A549 (cell line): ENCODE data around the gene PEPD. TPM values are rescaled to one million over a fixed set of nuclear protein-coding genes. Genes with fewer than 3 reads are reported as not detected.

Experiments used
- ATAC-seq, 2 experiments: fragments of 200-7000 bp in 1 of 2; fragments of >200 bp in 1 of 2; cut with Nextera tagmentation in 1 of 2; cut with Tn5 transposase in 1 of 2; 3 replicates each; pipeline versions ENCODE4 v1.8.0 to v1.9.1; 2018 to 2020; ENCODE audit warnings: mild to moderate bottlenecking in 1 of 2, moderate library complexity in 1 of 2
- CTCF ChIA-PET: fragments of 300-600 bp; sonication (Branson Sonifier 250); formaldehyde crosslinking; extraction: SDS; loops from one replicate; lab custom pipeline; 2021; ENCODE audit warnings: antibody characterized with exemption, inconsistent platforms; lab: Yijun Ruan, JAX
- POLR2A ChIA-PET: fragments of 350-600 bp; formaldehyde crosslinking; extraction: SDS; loops from one replicate; lab custom pipeline; 2021; ENCODE audit warnings: antibody characterized with exemption, inconsistent platforms; lab: Yijun Ruan, JAX
- DNase-seq, 2 experiments: peaks; one replicate each; pipeline versions ENCODE4 v3.0.0 to v3.0.0-alpha.2; 2011 to 2016; ENCODE audit warnings: low read depth in 1 of 2, low spot score in 1 of 2
- FAIRE-seq: peaks from 2 replicates; lab custom pipeline; 2011; peaks lifted over from hg19 to GRCh38; lab: Jason Lieb, UNC
- H3K27ac ChIP-seq, 2 experiments: fragments of >200 bp; sonication (Bioruptor Twin); formaldehyde crosslinking; 3 replicates each; pipeline ENCODE4 v1.5.1; 2016 to 2017
- H3K4me1 ChIP-seq: fragments of >200 bp; sonication (Bioruptor Twin); formaldehyde crosslinking; 3 replicates; pipeline ENCODE4 v1.6.1; 2016
- H3K4me2 ChIP-seq: fragments of >200 bp; sonication (Bioruptor Twin); formaldehyde crosslinking; 3 replicates; pipeline ENCODE4 v1.6.1; 2016
- H3K4me3 ChIP-seq: fragments of >200 bp; sonication (Bioruptor Twin); formaldehyde crosslinking; 3 replicates; pipeline ENCODE4 v1.5.1; 2016
- H3K9me3 ChIP-seq: fragments of >200 bp; sonication (Bioruptor Twin); formaldehyde crosslinking; 3 replicates; pipeline ENCODE4 v1.6.1; 2016
- BCL3 ChIP-seq: fragments of >200 bp; sonication (Bioruptor Twin); formaldehyde crosslinking; IDR thresholded peaks from 3 replicates; pipeline ENCODE4 v1.6.1; 2016
- CBX2 ChIP-seq: fragments of 200-600 bp; sonication (generic); IDR thresholded peaks from 2 replicates; pipeline ENCODE4 v1.6.1; 2016; ENCODE audit warnings: low read depth, mild to moderate bottlenecking, borderline replicate concordance
- CHD2 ChIP-seq: fragments of 150-350 bp; IDR thresholded peaks from 2 replicates; pipeline ENCODE4 v1.6.1; 2014; ENCODE audit warnings: low read length; ENCODE audit not compliant: partially characterized antibody
- E2F6 ChIP-seq: IDR thresholded peaks from 2 replicates; pipeline ENCODE4 v1.6.1; 2012; ENCODE audit warnings: low read depth, borderline replicate concordance
- ELK1 ChIP-seq: fragments of 150-350 bp; IDR thresholded peaks from 2 replicates; pipeline ENCODE4 v1.6.1; 2014; ENCODE audit warnings: low read depth, mild to moderate bottlenecking, low read length
- EP300 ChIP-seq, 2 experiments: fragments of >200 bp; sonication (Bioruptor Twin); formaldehyde crosslinking; IDR thresholded peaks; 2 replicates in 1 of 2; 3 replicates in 1 of 2; pipeline ENCODE4 v1.6.1; 2016 to 2017
- FOSL2 ChIP-seq, 2 experiments: fragments of 450-650 bp in 1 of 2; fragments of >200 bp in 1 of 2; sonication (Bioruptor Twin) in 1 of 2; formaldehyde crosslinking; IDR thresholded peaks; 2 replicates each; pipeline versions ENCODE4 v1.5.0 to v1.6.1; 2016 to 2020; ENCODE audit warnings: mild to moderate bottlenecking in 1 of 2, moderate library complexity in 1 of 2
- HDAC2 ChIP-seq: fragments of 200-600 bp; sonication (generic); IDR thresholded peaks from 2 replicates; pipeline ENCODE4 v1.6.1; 2016
- HMGXB4 ChIP-seq: fragments of 250-450 bp; sonication (Bioruptor Pico); IDR thresholded peaks from 2 replicates; pipeline ENCODE4 v1.5.0; 2021; ENCODE audit warnings: mild to moderate bottlenecking, moderate library complexity, borderline replicate concordance
- HOXA7 ChIP-seq: fragments of 250-450 bp; sonication (Bioruptor Pico); IDR thresholded peaks from 2 replicates; pipeline ENCODE4 v1.5.0; 2020; ENCODE audit warnings: mild to moderate bottlenecking, moderate library complexity
- KDM1A ChIP-seq: fragments of 200-600 bp; sonication (generic); IDR thresholded peaks from 2 replicates; pipeline ENCODE4 v1.6.1; 2016; ENCODE audit warnings: low read depth, mild to moderate bottlenecking
- KDM5A ChIP-seq: fragments of 200-600 bp; sonication (generic); IDR thresholded peaks from 2 replicates; pipeline ENCODE4 v1.6.1; 2016; ENCODE audit warnings: antibody characterized with exemption, mild to moderate bottlenecking
- MYC ChIP-seq: IDR thresholded peaks from 2 replicates; pipeline ENCODE4 v1.6.1; 2012; ENCODE audit warnings: mild to moderate bottlenecking, inconsistent platforms, low read length, improper control_type of control experiment, borderline replicate concordance
- NPAS2 ChIP-seq: fragments of 250-450 bp; sonication (Bioruptor Pico); IDR thresholded peaks from 2 replicates; pipeline ENCODE4 v1.8.0; 2022; ENCODE audit warnings: mild to moderate bottlenecking, moderate library complexity, borderline replicate concordance
- PHF8 ChIP-seq: fragments of 200-600 bp; sonication (generic); IDR thresholded peaks from 2 replicates; pipeline ENCODE4 v1.6.1; 2016; ENCODE audit warnings: low read depth, mild to moderate bottlenecking, antibody characterized with exemption, moderate library complexity, borderline replicate concordance
- RAD21 ChIP-seq, 2 experiments: fragments of >200 bp in 1 of 2; sonication (Bioruptor Twin) in 1 of 2; formaldehyde crosslinking in 1 of 2; IDR thresholded peaks in 1 of 2; conservative IDR thresholded peaks in 1 of 2; 2 replicates in 1 of 2; 3 replicates in 1 of 2; pipeline ENCODE4 v1.6.1; 2012 to 2018; ENCODE audit warnings: inconsistent platforms in 1 of 2
- RCOR1 ChIP-seq: fragments of 150-350 bp; IDR thresholded peaks from 2 replicates; pipeline ENCODE4 v1.6.1; 2014; ENCODE audit warnings: antibody characterized with exemption, low read length, low read depth
- RFX5 ChIP-seq: fragments of 450-650 bp; IDR thresholded peaks from 2 replicates; pipeline ENCODE4 v1.7.1; 2014; ENCODE audit warnings: antibody characterized with exemption, mild to moderate bottlenecking, moderate library complexity
- RNF2 ChIP-seq: fragments of 200-600 bp; sonication (generic); IDR thresholded peaks from 2 replicates; pipeline ENCODE4 v1.6.1; 2016; ENCODE audit warnings: low read depth, mild to moderate bottlenecking, antibody characterized with exemption, moderate library complexity, borderline replicate concordance
- SMC3 ChIP-seq: fragments of >200 bp; sonication (Bioruptor Twin); formaldehyde crosslinking; IDR thresholded peaks from 3 replicates; pipeline ENCODE4 v1.6.1; 2018; ENCODE audit warnings: inconsistent platforms
- SREBF2 ChIP-seq: fragments of 450-650 bp; IDR thresholded peaks from 2 replicates; pipeline ENCODE4 v1.6.1; 2014; ENCODE audit warnings: mild to moderate bottlenecking, moderate library complexity
- USF2 ChIP-seq: fragments of 450-650 bp; IDR thresholded peaks from 2 replicates; pipeline ENCODE4 v1.6.1; 2014; ENCODE audit warnings: antibody characterized with exemption
- ZC3H11A ChIP-seq: fragments of 450-650 bp; IDR thresholded peaks from 2 replicates; pipeline ENCODE4 v1.6.1; 2014; ENCODE audit warnings: antibody characterized with exemption, mild to moderate bottlenecking
- ZFP36 ChIP-seq: fragments of 450-650 bp; IDR thresholded peaks from 2 replicates; pipeline ENCODE4 v1.6.1; 2014; ENCODE audit warnings: borderline replicate concordance; ENCODE audit not compliant: partially characterized antibody
- ZSCAN20 ChIP-seq: fragments of 250-450 bp; sonication (Bioruptor Pico); IDR thresholded peaks from 2 replicates; pipeline ENCODE4 v1.8.0; 2022; ENCODE audit warnings: mild to moderate bottlenecking, moderate library complexity
- WGBS: methylation state at CpG from one replicate; pipeline ENCODE4 v1.1.6; 2017; ENCODE audit errors: missing lambda C conversion rate; 5-methylcytosine and 5-hydroxymethylcytosine counted together
- polyA plus RNA-seq, 4 experiments: library from polyadenylated mRNA; depleted of rRNA in 3 of 4; stranded (reverse); fragments of >200 nt; fragmentation: RNase III in 1 of 4; extraction: RNeasy Plus Mini Kit Qiagen cat#74134 plus additional on column Dnase treatment in 1 of 4; gene quantifications; 2 replicates in 3 of 4; 3 replicates in 1 of 4; pipeline ENCODE4 v1.2.3, GENCODE V29; 2011 to 2017

Gene PEPD
- polyA plus RNA-seq, 2 of the 4 experiments (the other 2 are of a cell fraction) = 85.5 to 100 TPM

- no peak for TF ChIP-seq HOXA7 (CRISPR knock-in tag)
- TF ChIP-seq PHF8 = no peak
- TF ChIP-seq RFX5 = no peak
- no peak for TF ChIP-seq CHD2
- no peak for TF ChIP-seq ZFP36
- no peak for TF ChIP-seq RCOR1
These were observed 23.8 kb downstream of the PEPD start (continued) for GRCh38 chr19:33497778-33498175.

- WGBS = 81% methylated on average over 14 of the region's 15 CpGs
These were observed 24.3 kb downstream of the PEPD start for GRCh38 chr19:33497131-33497777.

GRCh38 chr19:33496038-33496895 lies 25.3 kb downstream of the PEPD start:
- Histone ChIP-seq H3K4me1 (no peaks in the 10 kb centered on the region), H3K9me3 (no peaks in the 10 kb centered on the region), H3K4me3 (no peak overlapping the region), H3K4me2 (no peak overlapping the region), H3K27ac (no peak overlapping the region)
- TF ChIP-seq KDM5A (no peak), USF2 (no peak), MYC (no peak), RAD21 (conservative IDR thresholded peaks at IDR 0.05 in 1 of 2, IDR thresholded peaks at IDR 0.05 in 1 of 2) (no peak), E2F6 (no peak), KDM1A (no peak), ZSCAN20 (no peak), NPAS2 (CRISPR knock-in tag) (no peak), BCL3 (no peak), HDAC2 (no peak), SMC3 (no peak), ZC3H11A (no peak), HOXA7 (CRISPR knock-in tag) (no peak)
- ChIA-PET POLR2A (no interaction called here), CTCF (interaction anchor here (0.6 to 1.9 kb wide), 8 partner anchors 9 to 607 kb away, joined by 3 to 7 read pairs (median 4); no protein-coding TSS in a partner anchor)
- DNase-seq (no peak), FAIRE-seq (no peak), ATAC-seq (no peak)
- WGBS = 91% methylated on average over 29 of the region's 29 CpGs

More at GRCh38 chr19:33497131-33497777, 24.3 kb downstream of the PEPD start:
- no peak overlapping the region for H3K4me3 ChIP-seq
- no peak for DNase-seq
- no peak overlapping the region for H3K4me2 ChIP-seq
- no peak for TF ChIP-seq FOSL2 (IDR thresholded peaks at IDR 0.05)
- no peak for TF ChIP-seq FOSL2 (CRISPR knock-in tag; IDR thresholded peaks at IDR 0.05)
- TF ChIP-seq HMGXB4 = no peak
- no peak for TF ChIP-seq RNF2
- TF ChIP-seq ELK1 = no peak
- TF ChIP-seq ZSCAN20 = no peak
- TF ChIP-seq SREBF2 = no peak
- TF ChIP-seq EP300 (IDR thresholded peaks at IDR 0.05) = no peak
- no peak for TF ChIP-seq CBX2
- ChIA-PET CTCF (interaction anchor here (1.0 to 1.9 kb wide), 4 partner anchors 9 to 281 kb away, joined by 3 to 7 read pairs (median 4); no protein-coding TSS in a partner anchor), POLR2A (no interaction called here)
- ATAC-seq = no peak
- H3K27ac ChIP-seq = no peak overlapping the region
- H3K9me3 ChIP-seq = no peaks in the 10 kb centered on the region
- no peak for FAIRE-seq
- no peaks in the 10 kb centered on the region for H3K4me1 ChIP-seq
